ENCODE measurements around the gene SLC36A4. TPM values are rescaled to one million over a fixed set of nuclear protein-coding genes. Genes with fewer than 3 reads are reported as not detected.

SLC36A4 gene
- total RNA-seq, 1 experiment from 2014 or later = 12.5 TPM

DNA sequence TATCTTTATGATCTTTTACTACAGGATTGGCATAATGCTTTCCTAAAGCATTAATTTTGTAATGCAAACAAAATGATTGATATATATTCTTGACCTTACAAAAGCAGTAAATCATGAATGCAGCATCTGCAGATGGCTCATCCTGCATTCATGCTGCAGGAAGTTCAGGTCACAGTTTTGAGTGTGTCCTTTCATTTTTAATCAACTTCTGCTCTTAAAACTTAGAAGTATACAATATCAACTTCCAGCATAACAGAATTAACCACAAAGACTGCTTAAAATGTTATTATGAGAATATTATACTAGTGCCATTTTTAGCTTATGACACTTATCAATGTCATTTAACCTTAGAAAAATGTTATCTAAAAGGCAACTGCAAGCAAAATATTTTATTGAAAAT lies 54.0 kb downstream of the SLC36A4 start:
- BruUV-seq (replicated peaks) = no TSS peak

DNA sequence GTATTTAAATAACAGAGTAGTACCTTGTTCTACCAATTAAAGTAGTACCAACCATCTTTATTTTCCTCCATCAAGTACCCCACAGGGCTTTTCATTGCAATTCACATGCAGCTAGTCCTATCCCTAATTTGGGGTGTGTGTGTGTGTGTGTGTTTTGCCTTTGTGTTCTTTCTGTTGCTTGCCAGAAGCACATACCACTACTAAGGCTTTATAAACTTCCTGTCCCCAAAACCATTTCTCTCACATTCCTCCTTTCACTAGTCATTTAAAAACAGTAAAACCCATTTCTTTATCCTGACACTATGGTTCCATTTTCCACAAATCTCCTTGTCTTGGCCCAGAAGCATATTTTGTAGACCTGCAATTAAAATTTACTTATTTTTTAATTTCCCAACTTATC lies 54.6 kb downstream of the SLC36A4 start:
- no TSS peak for BruUV-seq (replicated peaks)
- CTCF ChIA-PET = no interaction called here
- no peaks in the 10 kb centered on the region for H3K27me3 Mint-ChIP-seq (ENCODE audit: insufficient read depth, unreplicated experiment)

More for the DNA sequence above, 54.0 kb downstream of the SLC36A4 start:
- H3K9me3 ChIP-seq = no peaks in the 10 kb centered on the region
- H3K27ac Mint-ChIP-seq (ENCODE audit: unreplicated experiment) = no peak overlapping the region
- H3K27me3 Mint-ChIP-seq (ENCODE audit: insufficient read depth, unreplicated experiment) = no peaks in the 10 kb centered on the region
- CTCF ChIA-PET = no interaction called here
- no peaks in the 10 kb centered on the region for H3K4me1 ChIP-seq
- H3K36me3 ChIP-seq (ENCODE audit: control insufficient read depth, insufficient read depth, low read length) = no peaks in the 10 kb centered on the region
- H3K9me3 Mint-ChIP-seq (ENCODE audit: unreplicated experiment) = no peaks in the 10 kb centered on the region
- no peak for DNase-seq
- no peaks in the 10 kb centered on the region for H3K36me3 Mint-ChIP-seq (ENCODE audit: insufficient read depth, unreplicated experiment)
- H3K27me3 ChIP-seq (replicated peaks; ENCODE audit: control insufficient read depth, insufficient read depth, low read length) = no peaks in the 10 kb centered on the region
- TF ChIP-seq, protein P1, sequence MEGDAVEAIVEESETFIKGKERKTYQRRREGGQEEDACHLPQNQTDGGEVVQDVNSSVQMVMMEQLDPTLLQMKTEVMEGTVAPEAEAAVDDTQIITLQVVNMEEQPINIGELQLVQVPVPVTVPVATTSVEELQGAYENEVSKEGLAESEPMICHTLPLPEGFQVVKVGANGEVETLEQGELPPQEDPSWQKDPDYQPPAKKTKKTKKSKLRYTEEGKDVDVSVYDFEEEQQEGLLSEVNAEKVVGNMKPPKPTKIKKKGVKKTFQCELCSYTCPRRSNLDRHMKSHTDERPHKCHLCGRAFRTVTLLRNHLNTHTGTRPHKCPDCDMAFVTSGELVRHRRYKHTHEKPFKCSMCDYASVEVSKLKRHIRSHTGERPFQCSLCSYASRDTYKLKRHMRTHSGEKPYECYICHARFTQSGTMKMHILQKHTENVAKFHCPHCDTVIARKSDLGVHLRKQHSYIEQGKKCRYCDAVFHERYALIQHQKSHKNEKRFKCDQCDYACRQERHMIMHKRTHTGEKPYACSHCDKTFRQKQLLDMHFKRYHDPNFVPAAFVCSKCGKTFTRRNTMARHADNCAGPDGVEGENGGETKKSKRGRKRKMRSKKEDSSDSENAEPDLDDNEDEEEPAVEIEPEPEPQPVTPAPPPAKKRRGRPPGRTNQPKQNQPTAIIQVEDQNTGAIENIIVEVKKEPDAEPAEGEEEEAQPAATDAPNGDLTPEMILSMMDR (IDR thresholded peaks at IDR 0.05; ENCODE audit: insufficient read depth in 1 of 2, low read depth in 1 of 2, low read length in 1 of 2, severe bottlenecking in 1 of 2, unreplicated experiment in 1 of 2) = no peak
- H3K4me3 Mint-ChIP-seq (ENCODE audit: unreplicated experiment) = no peak overlapping the region
- intact Hi-C loops (cut with micrococcal nuclease; ENCODE audit: unreplicated experiment) = no loop called here
- no peak overlapping the region for H3K4me3 ChIP-seq (ENCODE audit: low read depth, low read length)
- no peaks in the 10 kb centered on the region for H3K4me1 Mint-ChIP-seq (ENCODE audit: low read depth, unreplicated experiment)
- POLR2A ChIA-PET = no interaction called here

DNA sequence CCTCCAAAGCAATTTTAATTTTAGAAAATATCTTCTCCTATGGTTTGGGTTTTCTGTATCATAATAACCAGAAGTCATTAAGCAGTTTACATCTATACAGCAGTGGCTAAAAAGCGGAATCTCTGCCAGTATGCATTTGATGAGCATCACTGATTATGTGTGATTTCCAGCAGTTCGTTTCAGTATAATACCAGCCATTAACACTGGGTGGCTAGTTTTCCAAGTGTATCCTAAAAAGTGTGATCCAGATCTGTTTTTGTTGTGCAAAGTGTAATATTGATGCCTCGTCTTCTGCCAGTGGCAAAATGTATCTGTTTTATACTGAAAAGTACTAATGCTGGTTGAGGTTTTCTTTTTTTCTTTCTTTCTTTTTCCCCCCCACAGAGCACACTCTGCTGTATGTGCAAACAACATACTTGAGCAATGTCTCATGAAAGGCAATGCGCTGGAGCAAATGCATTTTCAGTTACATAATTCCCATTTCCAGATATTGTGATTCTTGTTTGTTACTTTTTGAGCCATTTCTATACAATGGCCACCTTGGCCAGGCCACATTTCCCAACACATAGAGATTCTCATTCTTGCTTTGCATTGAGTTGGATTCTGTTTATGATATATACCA lies 64.2 kb downstream of the SLC36A4 start:
- Histone ChIP-seq H3K4me3 (ENCODE audit: low read depth, low read length) (no peak overlapping the region), H3K4me1 (no peaks in the 10 kb centered on the region), H3K27me3 (replicated peaks; ENCODE audit: control insufficient read depth, insufficient read depth, low read length) (no peaks in the 10 kb centered on the region), H3K9me3 (no peaks in the 10 kb centered on the region), H3K36me3 (ENCODE audit: control insufficient read depth, insufficient read depth, low read length) (no peaks in the 10 kb centered on the region)
- DNase-seq = no peak
- Mint-ChIP-seq H3K9me3 (ENCODE audit: unreplicated experiment) (no peaks in the 10 kb centered on the region), H3K4me3 (ENCODE audit: unreplicated experiment) (no peak overlapping the region), H3K36me3 (ENCODE audit: insufficient read depth, unreplicated experiment) (no peaks in the 10 kb centered on the region), H3K27ac (ENCODE audit: unreplicated experiment) (no peak overlapping the region), H3K4me1 (ENCODE audit: low read depth, unreplicated experiment) (no peaks in the 10 kb centered on the region), H3K27me3 (ENCODE audit: insufficient read depth, unreplicated experiment) (peaks cover 16% of the 10 kb centered on the region)
- TF ChIP-seq, protein P1 (IDR thresholded peaks at IDR 0.05; ENCODE audit: insufficient read depth in 1 of 2, low read depth in 1 of 2, low read length in 1 of 2, severe bottlenecking in 1 of 2, unreplicated experiment in 1 of 2) = no peak
- ChIA-PET CTCF (no interaction called here), POLR2A (no interaction called here)
- intact Hi-C loops (cut with micrococcal nuclease; ENCODE audit: unreplicated experiment) = loop anchor here (5.0 to 10.0 kb wide), 2 partner anchors 411 to 519 kb away; partner anchors contain the start of gene SMCO4
- no TSS peak for BruUV-seq (replicated peaks)

More for the DNA sequence above, 54.6 kb downstream of the SLC36A4 start:
- Mint-ChIP-seq H3K9me3 (ENCODE audit: unreplicated experiment) (no peaks in the 10 kb centered on the region), H3K27ac (ENCODE audit: unreplicated experiment) (no peak overlapping the region), H3K4me3 (ENCODE audit: unreplicated experiment) (no peak overlapping the region), H3K36me3 (ENCODE audit: insufficient read depth, unreplicated experiment) (no peaks in the 10 kb centered on the region), H3K4me1 (ENCODE audit: low read depth, unreplicated experiment) (no peaks in the 10 kb centered on the region)
- intact Hi-C loops (cut with micrococcal nuclease; ENCODE audit: unreplicated experiment) = no loop called here
- no peak for DNase-seq
- Histone ChIP-seq H3K4me1 (no peaks in the 10 kb centered on the region), H3K27me3 (replicated peaks; ENCODE audit: control insufficient read depth, insufficient read depth, low read length) (no peaks in the 10 kb centered on the region), H3K4me3 (ENCODE audit: low read depth, low read length) (no peak overlapping the region), H3K9me3 (no peaks in the 10 kb centered on the region), H3K36me3 (ENCODE audit: control insufficient read depth, insufficient read depth, low read length) (no peaks in the 10 kb centered on the region)
- POLR2A ChIA-PET = no interaction called here
- TF ChIP-seq, protein P1 (IDR thresholded peaks at IDR 0.05; ENCODE audit: insufficient read depth in 1 of 2, low read depth in 1 of 2, low read length in 1 of 2, severe bottlenecking in 1 of 2, unreplicated experiment in 1 of 2) = no peak
